Measurements from ENCODE around the gene GSTP1.

The GSTP1 gene

DNA sequence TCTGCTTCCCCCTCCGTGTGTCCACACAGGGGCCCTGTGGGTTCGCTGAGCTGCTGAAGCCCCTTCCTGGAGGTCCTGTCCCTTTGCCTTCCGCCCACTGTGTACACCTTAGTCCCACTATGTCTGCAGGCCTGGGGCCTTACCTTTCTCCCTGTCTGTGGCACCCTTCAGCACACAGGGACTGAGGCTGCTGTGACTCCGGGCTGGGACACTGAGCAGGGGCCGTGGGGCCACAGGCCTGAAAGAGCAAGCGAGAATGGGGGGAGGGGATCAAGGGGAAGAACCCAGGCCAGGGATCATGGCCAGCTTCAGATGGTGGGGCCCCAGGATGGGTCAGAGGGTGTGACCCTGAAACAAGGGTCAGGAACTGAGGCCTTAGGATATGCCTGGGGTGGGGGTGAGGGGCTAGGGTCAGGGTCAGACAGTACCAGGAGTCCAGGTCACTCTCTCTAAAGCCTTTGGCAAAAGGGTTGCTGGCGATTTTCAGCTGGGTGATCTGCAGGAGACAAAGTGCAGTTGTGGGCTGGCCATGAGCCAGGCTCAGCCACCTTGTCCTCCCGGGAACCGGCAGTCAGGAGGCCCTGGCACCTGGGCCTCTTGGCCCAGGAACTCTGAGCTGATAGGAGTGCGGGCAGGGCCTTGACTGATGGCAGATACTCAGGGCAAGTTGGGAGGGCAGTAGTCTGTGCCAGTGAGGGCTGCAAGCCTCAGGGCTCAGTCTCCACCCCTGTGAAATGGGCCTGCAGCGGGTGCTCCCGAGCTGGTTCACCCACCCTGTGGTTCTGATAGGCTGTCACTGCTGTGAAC lies 48.8 kb downstream of the GSTP1 start:
- peaks cover under 1% of the 10 kb centered on the region; the same call in 1 of the 2 replicates for H3K36me3 ChIP-seq (ENCODE audit: insufficient read depth, low read length)
- no peak overlapping the region for H3K4me3 ChIP-seq (ENCODE audit: low read length)
- no peaks in the 10 kb centered on the region for H3K4me1 ChIP-seq (ENCODE audit: insufficient read depth, low read length)
- no peaks in the 10 kb centered on the region for H3K9me3 ChIP-seq (ENCODE audit: insufficient read depth, low read depth, low read length)
- no peak overlapping the region for H3K27ac ChIP-seq (ENCODE audit: low read depth, low read length)
- WGBS: 88% methylated on average over 12 of the region's 12 CpGs
- H3K27me3 ChIP-seq (ENCODE audit: insufficient read depth, low read length): no peaks in the 10 kb centered on the region
- no peak overlapping the region for H3K9ac ChIP-seq (ENCODE audit: low read depth, low read length)

DNA sequence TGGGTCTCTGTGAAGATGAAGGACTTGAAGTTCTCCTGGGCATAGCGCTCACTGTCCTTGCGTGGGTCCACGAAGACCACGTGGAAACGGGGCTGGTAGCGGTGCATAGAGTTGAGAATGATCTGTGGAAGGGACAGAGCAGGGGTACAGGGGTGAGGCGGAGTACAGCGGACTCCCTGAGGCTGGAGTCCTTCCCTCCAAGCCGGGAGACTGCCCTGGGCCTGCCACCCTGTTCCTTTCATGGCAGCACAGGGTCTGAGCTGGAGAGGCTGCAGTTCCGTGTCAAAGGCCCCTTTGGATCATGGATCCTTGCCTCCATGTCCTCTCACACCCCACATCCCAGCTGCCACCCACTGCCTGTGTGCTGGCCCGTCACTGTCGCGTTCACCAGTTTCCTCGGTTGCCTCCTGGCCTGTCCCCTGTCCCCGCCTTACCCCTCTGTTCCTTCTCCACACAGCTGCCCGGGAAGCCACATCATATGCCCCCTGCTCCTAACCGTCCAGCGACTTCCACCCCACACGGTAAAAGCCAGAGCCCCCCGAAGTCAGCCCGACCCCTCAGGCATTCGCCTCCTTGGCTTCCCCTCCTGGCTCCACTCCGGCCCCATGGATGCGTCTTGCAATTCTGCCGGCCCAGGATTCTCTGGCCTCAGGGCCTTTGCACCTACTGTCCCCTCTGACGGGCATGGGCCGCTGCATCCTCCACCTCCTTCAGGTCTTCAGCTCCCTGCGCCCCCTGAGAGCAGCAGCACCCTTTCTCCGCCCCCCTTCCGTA lies 49.6 kb downstream of the GSTP1 start:
- WGBS: 88% methylated on average over 30 of the region's 30 CpGs
- no peak overlapping the region for H3K27ac ChIP-seq (ENCODE audit: low read depth, low read length)
- H3K4me1 ChIP-seq (ENCODE audit: insufficient read depth, low read length): no peaks in the 10 kb centered on the region
- no peaks in the 10 kb centered on the region for H3K27me3 ChIP-seq (ENCODE audit: insufficient read depth, low read length)
- H3K9me3 ChIP-seq (ENCODE audit: insufficient read depth, low read depth, low read length): no peaks in the 10 kb centered on the region
- no peak overlapping the region for H3K4me3 ChIP-seq (ENCODE audit: low read length)
- no peak overlapping the region for H3K9ac ChIP-seq (ENCODE audit: low read depth, low read length)
- H3K36me3 ChIP-seq (ENCODE audit: insufficient read depth, low read length): no peaks in the 10 kb centered on the region

DNA sequence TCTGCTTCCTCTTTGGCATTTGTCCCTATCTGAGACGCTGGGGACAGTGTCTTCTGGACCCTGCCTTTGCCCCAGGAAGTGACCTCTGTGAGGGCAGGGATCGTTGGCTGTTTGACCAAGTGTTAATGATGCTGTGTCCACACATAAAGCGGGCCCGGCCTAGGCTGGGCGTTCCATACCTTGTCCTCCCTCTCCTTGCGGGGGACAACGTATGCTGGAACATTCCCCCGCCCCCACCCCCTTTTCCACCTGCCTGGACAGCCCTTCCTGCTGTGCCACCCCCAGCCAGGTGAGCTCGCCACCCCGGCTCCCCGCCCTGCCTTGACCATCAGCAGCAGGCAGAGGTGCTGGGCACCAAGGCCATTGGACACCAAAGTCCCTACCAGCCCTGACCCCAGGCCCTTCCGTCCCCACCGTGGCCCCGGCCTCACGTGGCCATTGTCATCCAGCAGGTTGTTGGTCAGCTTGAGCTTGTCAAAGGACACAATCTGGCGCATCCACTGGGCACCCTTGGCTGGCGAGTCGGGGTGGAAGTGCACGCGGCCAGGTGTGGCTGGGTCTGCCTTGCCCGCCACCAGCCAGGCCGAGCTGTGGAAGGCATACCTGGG lies 50.2 kb downstream of the GSTP1 start:
- Histone ChIP-seq H3K9me3 (ENCODE audit: insufficient read depth, low read depth, low read length) (no peaks in the 10 kb centered on the region), H3K9ac (ENCODE audit: low read depth, low read length) (no peak overlapping the region), H3K4me3 (ENCODE audit: low read length) (no peak overlapping the region), H3K4me1 (ENCODE audit: insufficient read depth, low read length) (no peaks in the 10 kb centered on the region), H3K27me3 (ENCODE audit: insufficient read depth, low read length) (peaks cover under 1% of the 10 kb centered on the region; the same call in 1 of the 2 replicates), H3K27ac (ENCODE audit: low read depth, low read length) (no peak overlapping the region), H3K36me3 (ENCODE audit: insufficient read depth, low read length) (no peaks in the 10 kb centered on the region)
- 93% methylated on average over 22 of the region's 22 CpGs for WGBS

DNA sequence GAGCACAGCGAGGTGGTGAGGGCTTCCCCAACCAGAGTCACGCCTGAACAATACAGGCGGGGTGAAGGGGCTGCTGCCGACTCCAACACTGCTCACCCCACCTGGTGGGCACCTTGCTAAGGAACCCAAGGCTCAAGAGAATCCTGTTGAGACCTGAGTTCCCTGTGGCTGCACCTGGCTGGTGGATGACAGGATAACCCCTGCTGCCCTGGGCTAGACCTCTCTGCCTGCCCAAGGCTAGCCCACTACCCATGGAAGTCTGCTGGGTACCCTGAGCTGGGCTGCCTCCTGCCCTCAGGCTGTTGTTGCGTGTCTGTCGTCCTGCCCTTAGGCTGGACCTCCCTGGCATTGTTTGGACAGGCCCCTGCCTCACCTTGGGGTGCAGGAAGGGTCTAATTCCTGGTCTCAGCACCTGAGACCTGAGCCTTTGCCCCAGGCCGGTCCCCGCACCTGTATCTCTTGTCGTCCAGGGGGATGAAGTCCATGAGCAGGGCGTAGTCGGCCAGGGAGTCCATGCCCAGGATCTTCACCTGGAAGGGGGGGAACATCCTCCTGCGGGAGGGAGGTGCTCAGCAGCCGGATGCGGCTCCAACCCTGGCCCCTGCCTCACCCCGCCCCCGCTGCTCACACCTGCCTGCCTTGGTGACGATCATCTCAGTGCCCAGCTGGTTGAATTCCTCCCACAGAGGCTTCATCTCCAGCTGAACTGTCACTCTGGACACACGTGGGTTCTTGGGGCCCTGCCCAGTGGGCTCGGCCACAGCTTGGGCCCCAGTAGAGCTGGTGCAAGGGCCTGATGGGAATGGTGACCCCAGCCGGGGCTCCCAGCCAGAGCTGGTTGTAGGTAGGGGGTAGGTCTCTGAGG lies 51.0 kb downstream of the GSTP1 start:
- H3K36me3 ChIP-seq (ENCODE audit: insufficient read depth, low read length): no peaks in the 10 kb centered on the region
- peaks cover 6% of the 10 kb centered on the region; the same call in 1 of the 2 replicates for H3K27me3 ChIP-seq (ENCODE audit: insufficient read depth, low read length)
- H3K9me3 ChIP-seq (ENCODE audit: insufficient read depth, low read depth, low read length): no peaks in the 10 kb centered on the region
- H3K4me3 ChIP-seq (ENCODE audit: low read length): no peak overlapping the region
- H3K4me1 ChIP-seq (ENCODE audit: insufficient read depth, low read length): no peaks in the 10 kb centered on the region
- no peak overlapping the region for H3K27ac ChIP-seq (ENCODE audit: low read depth, low read length)
- H3K9ac ChIP-seq (ENCODE audit: low read depth, low read length): no peak overlapping the region
- 83% methylated on average over 20 of the region's 20 CpGs for WGBS

DNA sequence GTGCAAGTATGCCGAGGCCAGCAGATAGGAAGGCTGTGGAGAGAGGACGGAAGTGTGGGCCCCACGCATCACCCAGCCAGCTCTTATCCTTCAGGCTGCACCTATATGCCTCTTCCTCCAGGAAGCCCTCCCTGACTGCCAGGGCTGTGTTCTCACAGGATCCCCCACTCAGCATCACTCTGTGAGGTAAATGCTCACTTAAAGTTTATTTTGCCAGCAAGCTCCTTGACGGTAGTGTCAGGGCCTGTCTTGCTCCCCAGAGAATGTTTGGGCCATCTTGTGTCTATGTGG lies 51.6 kb downstream of the GSTP1 start:
- no peak overlapping the region for H3K4me3 ChIP-seq (ENCODE audit: low read length)
- H3K4me1 ChIP-seq (ENCODE audit: insufficient read depth, low read length): no peaks in the 10 kb centered on the region
- WGBS: 90% methylated on average over 4 of the region's 4 CpGs
- peaks cover 11% of the 10 kb centered on the region for H3K27me3 ChIP-seq (ENCODE audit: insufficient read depth, low read length)
- no peaks in the 10 kb centered on the region for H3K36me3 ChIP-seq (ENCODE audit: insufficient read depth, low read length)
- H3K9me3 ChIP-seq (ENCODE audit: insufficient read depth, low read depth, low read length): no peaks in the 10 kb centered on the region
- H3K27ac ChIP-seq (ENCODE audit: low read depth, low read length): no peak overlapping the region
- no peak overlapping the region for H3K9ac ChIP-seq (ENCODE audit: low read depth, low read length)
